CD4-positive, CD25-positive, alpha-beta regulatory T cell (primary cell): ENCODE measurements around the gene DNASE1L3. TPM values are rescaled to one million over a fixed set of nuclear protein-coding genes. Genes with fewer than 3 reads are reported as not detected.

Experiments
- ATAC-seq, 2 donors: fragments of 150-1000 bp; cut with Tn5 transposase; one replicate each; pipeline ENCODE4 v1.10.0; 2021; ENCODE audit warnings: low read depth in 2 of 2, moderate number of reproducible peaks in 2 of 2, moderate library complexity in 1 of 2
- DNase-seq, 3 donors: peaks; one replicate each; pipeline versions ENCODE4 v3.0.0 to v3.0.0-alpha.2; 2012 to 2022; ENCODE audit warnings: mixed read lengths in 1 of 3
- H3K27ac ChIP-seq: one replicate; pipeline ENCODE4 v1.7.0; 2013; ENCODE audit warnings: mild to moderate bottlenecking, low read length; ENCODE audit not compliant: insufficient read depth, poor library complexity, severe bottlenecking
- H3K27me3 ChIP-seq: one replicate; pipeline ENCODE4 v1.7.0; 2013; ENCODE audit warnings: low read length; ENCODE audit not compliant: control insufficient read depth, insufficient read depth
- H3K36me3 ChIP-seq: one replicate; pipeline ENCODE4 v1.7.0; 2013; ENCODE audit warnings: mild to moderate bottlenecking, low read length, moderate library complexity; ENCODE audit not compliant: control insufficient read depth, insufficient read depth
- H3K4me1 ChIP-seq: 2 replicates; pipeline ENCODE4 v1.7.0; 2013; ENCODE audit warnings: mild to moderate bottlenecking, low read length; ENCODE audit not compliant: insufficient read depth, control insufficient read depth, poor library complexity, severe bottlenecking
- H3K4me3 ChIP-seq: one replicate; pipeline ENCODE4 v1.7.0; 2013; ENCODE audit warnings: low read depth, mild to moderate bottlenecking, low read length, moderate library complexity
- H3K9me3 ChIP-seq, 2 experiments: 1 replicate in 1 of 2; 2 replicates in 1 of 2; pipeline ENCODE4 v1.7.0; 2013; ENCODE audit warnings: low read length in 2 of 2, mild to moderate bottlenecking in 1 of 2, moderate library complexity in 1 of 2; ENCODE audit not compliant: control insufficient read depth in 2 of 2
- H3K27ac Mint-ChIP-seq, 3 donors: one replicate each; pipeline ENCODE4 v1.8.0; 2020 to 2022; ENCODE audit warnings: mild to moderate bottlenecking in 3 of 3, mixed read lengths in 3 of 3, moderate library complexity in 2 of 3
- H3K27me3 Mint-ChIP-seq: one replicate; pipeline ENCODE4 v1.8.0; 2022; ENCODE audit warnings: mild to moderate bottlenecking, mixed read lengths
- H3K36me3 Mint-ChIP-seq: one replicate; pipeline ENCODE4 v1.8.0; 2020; ENCODE audit warnings: mixed read lengths
- H3K4me1 Mint-ChIP-seq, 4 donors: one replicate each; pipeline ENCODE4 v1.8.0; 2020 to 2022; ENCODE audit warnings: mixed read lengths in 4 of 4, mild to moderate bottlenecking in 1 of 4
- H3K4me3 Mint-ChIP-seq, 4 donors: one replicate each; pipeline ENCODE4 v1.8.0; 2020 to 2022; ENCODE audit warnings: mild to moderate bottlenecking in 4 of 4, mixed read lengths in 4 of 4, moderate library complexity in 3 of 4
- H3K9me3 Mint-ChIP-seq, 7 donors: one replicate each; pipeline ENCODE4 v1.8.0; 2020 to 2022; ENCODE audit warnings: mixed read lengths in 7 of 7, mild to moderate bottlenecking in 3 of 7, moderate library complexity in 2 of 7
- polyA plus RNA-seq, 4 donors: library from polyadenylated mRNA; unstranded; fragments of 300-500 nt; fragmentation: Illumina TruSeq; gene quantifications; one replicate each; pipeline ENCODE4 v1.2.3, GENCODE V29; 2021
- total RNA-seq: library from RNA; stranded (reverse); gene quantifications from one replicate; pipeline ENCODE4 v1.2.3, GENCODE V29; 2022

Gene DNASE1L3
- total and polyA plus RNA-seq, 5 donors from 2014 or later, result 0.14 TPM; not detected in 4

- no peak for DNase-seq
- Histone ChIP-seq H3K4me3 (peak overlapping the region; percentile 26), H3K36me3 (no peaks in the 10 kb centered on the region), H3K27me3 (peaks cover 4% of the 10 kb centered on the region), H3K4me1 (peaks cover 17% of the 10 kb centered on the region), H3K9me3 (no peaks in the 10 kb centered on the region), H3K27ac (no peak overlapping the region)
- Mint-ChIP-seq H3K4me3 (peak overlapping the region; percentile 93 to 99 (median 93)), H3K4me1 (peaks cover 4 to 18% (median 11%) of the 10 kb centered on the region in 4 donors), H3K27me3 (peaks cover 31% of the 10 kb centered on the region), H3K9me3 (peaks cover 0 to 2% (median 0%) of the 10 kb centered on the region in 7 donors), H3K27ac (no peak overlapping the region), H3K36me3 (no peaks in the 10 kb centered on the region)
- ATAC-seq, result no peak
Measured at GRCh38 chr3:58238830-58239229, 28.1 kb upstream of the DNASE1L3 start.

DNA sequence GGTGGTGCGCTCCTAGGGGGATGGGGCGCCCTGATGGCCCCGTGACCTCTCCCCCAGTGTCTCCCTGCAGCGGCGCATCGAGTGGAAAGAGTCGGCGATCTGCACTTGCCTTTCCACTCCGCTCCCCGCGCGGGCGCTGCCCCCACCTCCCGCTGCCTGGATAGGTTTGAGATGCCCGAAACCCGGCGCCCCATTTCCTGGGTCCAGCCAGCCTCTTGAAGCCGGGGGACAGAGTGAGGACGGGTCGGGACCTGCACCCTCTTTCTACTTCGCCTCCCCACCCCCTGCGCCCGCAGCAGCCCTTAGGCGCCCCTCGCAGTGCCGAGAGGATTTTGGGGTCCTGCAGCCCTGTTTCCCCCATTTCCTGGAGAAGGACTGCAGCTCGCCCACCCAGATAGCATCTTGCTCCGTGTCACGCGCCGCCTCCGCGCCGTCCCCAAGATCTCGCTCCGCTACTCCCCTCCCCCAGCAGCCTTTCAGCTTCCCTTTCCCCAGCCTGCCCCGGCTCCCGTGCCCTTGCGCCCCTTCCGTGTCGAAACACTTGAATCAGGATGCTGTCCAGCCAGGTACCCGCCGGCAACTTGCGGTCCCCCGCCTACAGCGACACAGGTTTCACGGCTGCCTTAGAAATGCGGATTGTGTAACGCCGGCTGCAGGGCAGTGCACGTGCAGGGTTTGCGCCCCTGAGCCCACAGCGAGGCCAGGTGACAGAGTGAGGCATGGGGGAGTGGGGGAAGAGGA lies 27.3 kb upstream of the DNASE1L3 start:
- H3K9me3 Mint-ChIP-seq, result peaks cover 0 to 2% (median 0%) of the 10 kb centered on the region in 7 donors
- Histone ChIP-seq H3K4me1 (peaks cover 17% of the 10 kb centered on the region), H3K27me3 (peaks cover 6% of the 10 kb centered on the region), H3K4me3 (peak overlapping the region; percentile 26), H3K36me3 (no peaks in the 10 kb centered on the region), H3K9me3 (no peaks in the 10 kb centered on the region), H3K27ac (peak overlapping the region; percentile 41)
- H3K4me3 Mint-ChIP-seq, result peak overlapping the region; percentile 93 to 99 (median 93)
- H3K27me3 Mint-ChIP-seq, result peaks cover 38% of the 10 kb centered on the region
- no peaks in the 10 kb centered on the region for H3K36me3 Mint-ChIP-seq
- H3K27ac Mint-ChIP-seq, result peak overlapping the region; percentile 44 to 84 (median 49)
- H3K4me1 Mint-ChIP-seq, result peaks cover 4 to 18% (median 11%) of the 10 kb centered on the region in 4 donors
- ATAC-seq (peak; percentile 38 to 46), DNase-seq (peak in 2 of 3 donors; percentile 27 to 44)

DNA sequence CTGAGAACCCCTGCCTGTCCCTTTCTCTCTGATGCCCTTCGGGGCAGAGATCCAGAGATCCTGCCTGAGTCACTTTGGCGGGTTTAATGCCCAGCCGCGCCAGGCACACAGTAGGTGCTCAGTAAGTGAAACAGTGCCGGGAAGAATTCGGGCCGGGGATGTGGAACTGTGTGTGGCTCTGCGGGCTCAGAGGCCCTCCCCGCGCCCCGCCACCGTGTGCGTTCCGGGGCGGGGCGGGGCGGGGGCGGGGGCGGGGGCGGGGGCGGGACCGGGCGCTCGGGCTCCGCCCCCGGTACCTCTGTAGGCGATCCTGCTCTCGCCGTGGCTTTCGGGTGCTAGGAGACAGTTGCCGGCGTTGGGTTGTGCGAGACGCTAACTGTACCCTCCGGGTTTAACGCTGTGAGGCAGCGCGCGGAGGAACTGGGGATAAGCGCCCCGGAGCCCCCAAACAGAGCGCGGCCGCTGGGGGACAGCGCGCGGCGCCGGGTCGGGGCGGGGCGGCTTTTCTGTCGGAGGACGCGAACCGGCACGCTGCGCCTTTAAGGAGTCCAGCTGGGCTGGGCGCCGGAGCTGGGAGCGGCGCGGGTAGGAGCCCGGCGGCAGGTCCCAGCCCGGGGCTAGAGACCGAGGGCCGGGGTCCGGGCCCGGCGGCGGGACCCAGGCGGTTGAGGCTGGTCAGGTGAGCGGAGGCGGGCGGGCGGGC lies 26.6 kb upstream of the DNASE1L3 start, which contains the start of gene ABHD6:
Gene ABHD6 (plus strand): TSS at position 555 of the 703 bp plus-strand sequence. CDS start 18,795 bp downstream, outside the sequence.
- Histone ChIP-seq H3K9me3 (no peaks in the 10 kb centered on the region), H3K4me3 (peak within 1 kb of the TSS; percentile 71), H3K27ac (peak within 1 kb of the TSS; percentile 41), H3K4me1 (peaks cover 17% of the 10 kb centered on the region), H3K27me3 (peaks cover 12% of the 10 kb centered on the region), H3K36me3 (no peaks in the 10 kb centered on the region)
- peak within 1 kb of the TSS; percentile 49 to 88 (median 52) for H3K27ac Mint-ChIP-seq
- no peaks in the 10 kb centered on the region for H3K36me3 Mint-ChIP-seq
- no peaks in the 10 kb centered on the region for H3K9me3 Mint-ChIP-seq
- peaks cover 4 to 18% (median 11%) of the 10 kb centered on the region in 4 donors for H3K4me1 Mint-ChIP-seq
- peak within 1 kb of the TSS; percentile 93 to 99 (median 93) for H3K4me3 Mint-ChIP-seq
- peak; percentile 83 to 88 for ATAC-seq
- DNase-seq, result peak; percentile 70 to 87 (median 83)
- H3K27me3 Mint-ChIP-seq, result peaks cover 46% of the 10 kb centered on the region

DNA sequence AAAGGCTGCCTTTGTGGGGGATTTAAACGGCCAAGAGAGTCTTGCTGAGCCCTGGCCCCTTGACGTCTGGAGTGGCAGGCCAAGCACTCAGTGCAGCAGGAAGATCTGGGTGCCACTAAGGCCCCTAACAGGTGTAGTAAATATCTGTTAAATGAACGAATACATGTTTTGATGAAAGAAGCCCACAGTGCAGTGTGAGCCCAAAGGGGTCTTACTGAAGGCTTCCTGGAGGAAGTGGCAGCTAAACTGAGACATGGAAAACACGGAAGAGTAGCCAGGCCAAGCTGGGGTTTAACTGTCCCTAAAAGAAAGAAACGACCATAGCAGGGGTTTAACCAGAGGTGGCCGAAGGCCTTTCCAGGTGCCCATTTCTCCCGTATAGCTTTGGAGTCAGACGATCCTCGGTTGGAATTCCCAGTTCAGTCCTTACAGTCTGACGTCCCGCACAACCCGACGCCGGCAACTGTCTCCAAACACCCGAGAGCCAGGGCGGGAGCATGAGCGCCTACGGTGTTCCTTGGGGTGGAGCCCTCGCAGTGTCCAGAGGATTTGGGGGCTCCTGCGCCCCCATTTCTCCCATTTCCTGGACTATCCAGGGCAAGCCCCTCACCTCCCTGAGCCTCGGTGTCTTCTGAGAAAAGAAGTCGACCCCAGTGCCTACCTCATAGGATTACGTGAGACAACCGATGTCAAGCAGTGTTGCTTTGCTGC lies 25.9 kb upstream of the DNASE1L3 start:
- H3K4me3 Mint-ChIP-seq, result peak overlapping the region; percentile 90 to 93 (median 92)
- peaks cover 4 to 18% (median 9%) of the 10 kb centered on the region in 4 donors for H3K4me1 Mint-ChIP-seq
- DNase-seq (no peak), ATAC-seq (no peak)
- peaks cover 12% of the 10 kb centered on the region for H3K27me3 ChIP-seq
- H3K4me1 ChIP-seq, result peaks cover 17% of the 10 kb centered on the region
- peak overlapping the region in 2 of 3 donors; percentile 52 to 88 for H3K27ac Mint-ChIP-seq
- H3K36me3 Mint-ChIP-seq, result no peaks in the 10 kb centered on the region
- H3K27me3 Mint-ChIP-seq, result peaks cover 53% of the 10 kb centered on the region
- peak overlapping the region; percentile 71 for H3K4me3 ChIP-seq
- H3K27ac ChIP-seq, result peak overlapping the region; percentile 41
- no peaks in the 10 kb centered on the region for H3K36me3 ChIP-seq
- no peaks in the 10 kb centered on the region for H3K9me3 ChIP-seq
- no peaks in the 10 kb centered on the region for H3K9me3 Mint-ChIP-seq

- Mint-ChIP-seq H3K9me3 (no peaks in the 10 kb centered on the region), H3K4me3 (peak overlapping the region; percentile 90 to 93 (median 92)), H3K36me3 (no peaks in the 10 kb centered on the region), H3K4me1 (peaks cover 4 to 16% (median 9%) of the 10 kb centered on the region in 4 donors), H3K27ac (peak overlapping the region in 1 of 3 donors; percentile 34), H3K27me3 (peaks cover 60% of the 10 kb centered on the region)
- ATAC-seq (no peak), DNase-seq (no peak)
- Histone ChIP-seq H3K4me1 (peaks cover 17% of the 10 kb centered on the region), H3K27ac (no peak overlapping the region), H3K9me3 (no peaks in the 10 kb centered on the region), H3K36me3 (no peaks in the 10 kb centered on the region), H3K27me3 (peaks cover 12% of the 10 kb centered on the region), H3K4me3 (no peak overlapping the region)
Measured at GRCh38 chr3:58235970-58236369, 25.2 kb upstream of the DNASE1L3 start.

- Histone ChIP-seq H3K4me1 (peaks cover 17% of the 10 kb centered on the region), H3K36me3 (no peaks in the 10 kb centered on the region), H3K9me3 (no peaks in the 10 kb centered on the region), H3K27me3 (peaks cover 17% of the 10 kb centered on the region), H3K27ac (no peak overlapping the region), H3K4me3 (no peak overlapping the region)
- peaks cover 4 to 16% (median 7%) of the 10 kb centered on the region in 4 donors for H3K4me1 Mint-ChIP-seq
- peak overlapping the region in 1 of 4 donors; percentile 43 for H3K4me3 Mint-ChIP-seq
- no peaks in the 10 kb centered on the region for H3K9me3 Mint-ChIP-seq
- no peak overlapping the region for H3K27ac Mint-ChIP-seq
- no peak for ATAC-seq
- peaks cover 69% of the 10 kb centered on the region for H3K27me3 Mint-ChIP-seq
- H3K36me3 Mint-ChIP-seq, result no peaks in the 10 kb centered on the region
- DNase-seq, result no peak
Measured at GRCh38 chr3:58234516-58234931, 23.8 kb upstream of the DNASE1L3 start.

DNA sequence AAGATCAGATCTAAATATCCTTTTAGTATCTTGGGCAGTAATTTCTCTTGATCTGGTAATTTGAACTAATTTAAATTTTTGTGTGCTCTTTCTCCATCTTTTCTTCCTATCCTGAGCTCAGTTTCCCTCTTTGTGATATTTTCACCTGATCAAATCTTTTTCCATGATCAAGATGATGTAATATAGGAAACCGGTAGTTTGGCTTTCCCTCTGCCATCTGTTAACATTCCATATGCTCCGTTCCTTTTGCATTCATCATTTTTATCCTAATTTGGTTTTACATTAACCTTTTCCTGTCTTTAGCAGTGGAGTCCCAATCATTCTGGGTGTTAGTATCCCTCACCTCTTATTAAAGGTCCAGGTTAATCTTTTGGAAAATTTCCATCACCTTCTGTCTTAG lies 20.9 kb upstream of the DNASE1L3 start:
- no peaks in the 10 kb centered on the region for H3K9me3 ChIP-seq
- no peak for ATAC-seq
- H3K4me3 ChIP-seq, result no peak overlapping the region
- no peak overlapping the region for H3K4me3 Mint-ChIP-seq
- H3K4me1 ChIP-seq, result peaks cover under 1% of the 10 kb centered on the region
- no peak overlapping the region for H3K27ac Mint-ChIP-seq
- peaks cover 73% of the 10 kb centered on the region for H3K27me3 Mint-ChIP-seq
- peaks cover 17% of the 10 kb centered on the region for H3K27me3 ChIP-seq
- no peaks in the 10 kb centered on the region for H3K36me3 Mint-ChIP-seq
- H3K4me1 Mint-ChIP-seq, result peaks cover 0 to 5% (median 2%) of the 10 kb centered on the region in 4 donors
- no peak overlapping the region for H3K27ac ChIP-seq
- DNase-seq, result no peak
- H3K36me3 ChIP-seq, result no peaks in the 10 kb centered on the region
- H3K9me3 Mint-ChIP-seq, result no peaks in the 10 kb centered on the region
